OCI-LY3 (cell line): ENCODE data around the gene MIAT.

Source experiments
- H2AFZ ChIP-seq: fragments of 200-600, 300-600 bp; shearing (Covaris generic); 2 replicates; pipeline ENCODE4 v1.6.0; 2014; ENCODE audit warnings: antibody characterized with exemption, low read depth, low read length
- H3K27ac ChIP-seq: fragments of 200-600, 300-600 bp; sonication (generic); 2 replicates; pipeline ENCODE4 v1.5.1; 2014; ENCODE audit warnings: mild to moderate bottlenecking, low read length, moderate library complexity, mixed read lengths
- H3K27me3 ChIP-seq: fragments of 200-600, 300-600 bp; sonication (generic); 2 replicates; pipeline ENCODE4 v1.6.1; 2014; ENCODE audit warnings: low read depth, low read length, mixed read lengths
- H3K36me3 ChIP-seq: fragments of 200-600, 300-600 bp; sonication (generic); replicated peaks from 2 replicates; pipeline ENCODE3; 2014; ENCODE audit warnings: low read depth, low read length, mixed read lengths
- H3K4me1 ChIP-seq: fragments of 300-600, 200-600 bp; sonication (generic); 2 replicates; pipeline ENCODE4 v1.6.1; 2014; ENCODE audit warnings: low read length, mixed read lengths
- H3K4me2 ChIP-seq: fragments of 200-600, 300-600 bp; sonication (generic); 2 replicates; pipeline ENCODE4 v1.6.1; 2014; ENCODE audit warnings: low read length, mixed read lengths
- H3K4me3 ChIP-seq: fragments of 300-600, 200-600 bp; sonication (generic); 2 replicates; pipeline ENCODE4 v1.5.1; 2014; ENCODE audit warnings: antibody characterized with exemption, mild to moderate bottlenecking, low read length, moderate library complexity
- H3K79me2 ChIP-seq: fragments of 300-600, 200-600 bp; shearing (Covaris generic); 2 replicates; pipeline ENCODE4 v1.6.1; 2014; ENCODE audit warnings: mild to moderate bottlenecking, low read length, mixed read lengths
- H3K9ac ChIP-seq: fragments of 300-600, 200-600 bp; shearing (Covaris generic); 2 replicates; pipeline ENCODE4 v1.6.0; 2014; ENCODE audit warnings: mild to moderate bottlenecking, low read length, moderate library complexity
- H3K9me3 ChIP-seq: fragments of 200-600, 300-600 bp; shearing (Covaris generic); 2 replicates; pipeline ENCODE4 v1.6.1; 2014; ENCODE audit warnings: low read length, mixed read lengths; ENCODE audit not compliant: insufficient read depth
- H4K20me1 ChIP-seq: fragments of 200-600, 300-600 bp; sonication (generic); 2 replicates; pipeline ENCODE4 v1.6.1; 2016; ENCODE audit warnings: low read length, mixed read lengths; ENCODE audit not compliant: insufficient read depth
- EZH2phosphoT487 ChIP-seq: fragments of 200-600 bp; shearing (Covaris generic); IDR thresholded peaks from 2 replicates; pipeline ENCODE4 v1.6.1; 2018; ENCODE audit warnings: antibody characterized with exemption, mixed run types, low read depth
- TF ChIP-seq, protein P1 (sequence below): fragments of 200-600, 300-600 bp; sonication (generic); IDR thresholded peaks from 2 replicates; pipeline ENCODE4 v1.5.1; 2014; ENCODE audit warnings: antibody characterized with exemption, low read length, low read depth

Gene MIAT

DNA sequence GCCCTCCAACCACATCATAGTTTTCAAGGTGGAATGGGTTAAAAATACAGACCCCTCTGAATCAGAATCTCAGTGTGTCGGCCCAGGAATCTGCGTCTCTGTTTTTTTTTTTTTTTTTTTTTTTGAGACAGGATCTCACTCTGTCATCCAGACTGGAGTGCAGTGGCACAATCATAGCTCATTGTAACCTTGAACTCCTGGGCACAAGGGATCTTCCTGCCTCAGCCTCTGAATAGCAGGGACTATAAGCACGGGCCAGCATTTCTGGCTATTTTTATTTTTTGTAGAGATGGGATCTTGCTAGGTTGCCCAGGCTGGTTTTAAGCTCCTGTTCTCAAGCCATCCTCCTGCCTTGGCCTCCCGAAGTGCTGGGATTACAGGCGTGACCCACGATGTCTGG, 28.2 kb downstream of the MIAT start:
- Histone ChIP-seq H3K27ac (no peak overlapping the region), H3K4me2 (no peak overlapping the region), H3K9me3 (no peaks in the 10 kb centered on the region), H3K4me3 (no peak overlapping the region), H2AFZ (no peak overlapping the region), H3K36me3 (peaks cover 8% of the 10 kb centered on the region), H3K27me3 (no peaks in the 10 kb centered on the region), H3K4me1 (peaks cover 3% of the 10 kb centered on the region; the same call in 1 of the 2 replicates), H4K20me1 (peaks cover 5% of the 10 kb centered on the region; the same call in 1 of the 2 replicates), H3K79me2 (no peaks in the 10 kb centered on the region), H3K9ac (no peak overlapping the region)
- TF ChIP-seq, protein P1, sequence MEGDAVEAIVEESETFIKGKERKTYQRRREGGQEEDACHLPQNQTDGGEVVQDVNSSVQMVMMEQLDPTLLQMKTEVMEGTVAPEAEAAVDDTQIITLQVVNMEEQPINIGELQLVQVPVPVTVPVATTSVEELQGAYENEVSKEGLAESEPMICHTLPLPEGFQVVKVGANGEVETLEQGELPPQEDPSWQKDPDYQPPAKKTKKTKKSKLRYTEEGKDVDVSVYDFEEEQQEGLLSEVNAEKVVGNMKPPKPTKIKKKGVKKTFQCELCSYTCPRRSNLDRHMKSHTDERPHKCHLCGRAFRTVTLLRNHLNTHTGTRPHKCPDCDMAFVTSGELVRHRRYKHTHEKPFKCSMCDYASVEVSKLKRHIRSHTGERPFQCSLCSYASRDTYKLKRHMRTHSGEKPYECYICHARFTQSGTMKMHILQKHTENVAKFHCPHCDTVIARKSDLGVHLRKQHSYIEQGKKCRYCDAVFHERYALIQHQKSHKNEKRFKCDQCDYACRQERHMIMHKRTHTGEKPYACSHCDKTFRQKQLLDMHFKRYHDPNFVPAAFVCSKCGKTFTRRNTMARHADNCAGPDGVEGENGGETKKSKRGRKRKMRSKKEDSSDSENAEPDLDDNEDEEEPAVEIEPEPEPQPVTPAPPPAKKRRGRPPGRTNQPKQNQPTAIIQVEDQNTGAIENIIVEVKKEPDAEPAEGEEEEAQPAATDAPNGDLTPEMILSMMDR: no peak
- no peak for TF ChIP-seq EZH2phosphoT487

DNA sequence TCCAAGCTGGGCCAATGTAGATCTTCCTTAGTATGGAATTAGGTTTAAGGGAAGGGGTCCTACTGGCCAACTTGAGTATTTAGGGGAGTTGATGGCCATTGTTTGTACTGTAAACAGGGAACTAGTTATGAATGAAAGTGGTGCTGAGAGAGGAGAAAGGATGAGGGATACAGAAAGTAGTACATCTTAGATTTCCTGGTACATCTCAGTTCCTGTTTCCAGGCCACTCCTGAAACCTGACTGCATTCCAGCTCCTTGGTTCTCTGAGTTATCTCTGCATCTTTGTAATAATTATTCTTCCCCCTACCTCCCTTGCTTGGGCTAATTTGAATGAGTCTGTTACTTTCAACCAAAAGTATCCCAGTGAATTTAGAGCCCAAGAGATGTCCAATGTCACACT, 30.1 kb downstream of the MIAT start:
- Histone ChIP-seq H3K4me3 (no peak overlapping the region), H2AFZ (no peak overlapping the region), H3K36me3 (no peaks in the 10 kb centered on the region), H3K9me3 (no peaks in the 10 kb centered on the region), H3K4me1 (peaks cover 3% of the 10 kb centered on the region; the same call in 1 of the 2 replicates), H3K9ac (no peak overlapping the region), H4K20me1 (peaks cover 11% of the 10 kb centered on the region; the same call in 1 of the 2 replicates), H3K27me3 (no peaks in the 10 kb centered on the region), H3K27ac (no peak overlapping the region), H3K4me2 (no peak overlapping the region), H3K79me2 (no peaks in the 10 kb centered on the region)
- TF ChIP-seq, protein P1: no peak
- TF ChIP-seq EZH2phosphoT487: no peak

DNA sequence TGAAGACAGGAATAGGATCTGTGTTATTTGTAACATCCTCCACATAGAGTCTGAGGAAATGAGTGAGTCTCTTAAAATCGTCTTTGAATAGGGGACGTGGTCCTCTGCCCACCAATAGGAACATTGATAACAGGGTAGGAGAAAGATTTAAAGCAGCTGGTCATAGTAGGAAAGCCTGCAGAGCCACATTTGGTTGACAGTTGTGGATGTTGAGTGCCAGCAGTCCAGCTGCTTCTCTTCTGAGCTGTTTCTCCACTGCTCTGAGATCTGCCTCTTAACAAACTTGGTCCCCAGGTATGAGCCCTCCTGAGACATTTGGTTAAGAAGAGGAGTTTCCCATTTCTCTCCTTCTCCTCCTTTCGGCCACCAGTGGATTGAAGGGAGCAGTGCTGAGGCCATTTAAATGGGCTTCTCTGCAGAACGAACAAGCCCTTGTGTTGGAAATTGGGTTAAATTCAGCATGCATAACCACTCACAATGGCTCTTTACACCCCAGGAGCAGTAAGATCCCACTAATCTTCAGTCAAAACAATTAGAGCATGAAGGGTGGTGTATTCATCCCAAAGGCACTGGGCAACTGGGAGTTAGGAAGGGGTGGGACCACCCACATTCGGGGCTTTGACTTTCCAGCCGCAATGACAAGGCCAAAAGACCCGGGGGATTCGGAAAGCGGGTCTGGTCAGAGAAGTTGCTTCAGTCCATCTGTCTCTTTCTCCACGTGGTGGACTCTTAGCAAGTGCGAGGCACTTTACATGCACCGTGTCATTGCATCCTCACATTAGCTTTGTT, 32.3 kb downstream of the MIAT start:
- Histone ChIP-seq H3K9ac (no peak overlapping the region), H2AFZ (no peak overlapping the region), H3K4me2 (no peak overlapping the region), H3K9me3 (no peaks in the 10 kb centered on the region), H3K27ac (no peak overlapping the region), H3K4me3 (no peak overlapping the region), H4K20me1 (peaks cover 11% of the 10 kb centered on the region; the same call in 1 of the 2 replicates), H3K79me2 (no peaks in the 10 kb centered on the region), H3K27me3 (no peaks in the 10 kb centered on the region), H3K4me1 (peaks cover 3% of the 10 kb centered on the region; the same call in 1 of the 2 replicates), H3K36me3 (peaks cover 4% of the 10 kb centered on the region)
- TF ChIP-seq EZH2phosphoT487: no peak
- TF ChIP-seq, protein P1: no peak

DNA sequence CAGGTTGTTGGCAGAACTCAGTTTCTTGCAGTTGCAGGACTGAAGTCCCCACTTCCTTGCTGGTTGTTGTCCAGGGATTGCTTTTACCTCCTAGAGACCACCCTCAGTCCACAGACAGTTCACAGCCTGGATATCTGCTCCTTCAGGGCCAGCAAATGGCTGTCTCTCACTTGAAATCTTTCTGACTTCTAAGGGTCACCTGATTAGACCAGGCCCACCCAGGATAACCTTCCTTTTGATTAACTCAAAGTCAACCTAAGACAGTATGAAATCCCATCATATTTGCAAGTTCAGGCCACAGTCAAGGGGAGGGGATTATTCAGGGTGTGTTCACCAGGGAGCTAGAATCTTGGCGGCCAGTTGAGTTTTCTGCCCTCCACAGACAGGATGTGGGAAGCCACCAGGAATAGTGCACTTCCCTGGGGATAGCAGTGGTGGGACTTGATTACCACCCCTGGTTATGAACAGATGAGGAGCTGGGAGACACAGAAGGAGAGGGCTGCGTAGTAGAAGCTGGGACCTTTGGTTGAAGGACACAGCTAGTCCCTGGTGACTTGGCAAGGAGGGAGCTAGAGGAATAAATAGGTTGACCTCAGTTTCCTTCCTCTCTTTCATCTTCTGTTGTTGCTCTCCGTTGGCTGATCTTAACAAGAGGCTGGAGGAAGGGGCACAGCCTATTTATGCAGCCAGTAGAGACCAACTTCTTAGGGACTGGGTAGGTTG, 33.4 kb downstream of the MIAT start:
- TF ChIP-seq, protein P1: no peak
- no peak for TF ChIP-seq EZH2phosphoT487
- Histone ChIP-seq H3K4me1 (peaks cover 3% of the 10 kb centered on the region; the same call in 1 of the 2 replicates), H3K36me3 (peaks cover 7% of the 10 kb centered on the region), H2AFZ (no peak overlapping the region), H4K20me1 (peaks cover 11% of the 10 kb centered on the region; the same call in 1 of the 2 replicates), H3K4me2 (no peak overlapping the region), H3K27me3 (no peaks in the 10 kb centered on the region), H3K9me3 (no peaks in the 10 kb centered on the region), H3K9ac (no peak overlapping the region), H3K79me2 (no peaks in the 10 kb centered on the region), H3K4me3 (no peak overlapping the region), H3K27ac (no peak overlapping the region)
